GM19467 (cell line): ENCODE results near the gene SERINC5.

ENCODE experiments used
- ATAC-seq: cut with Tn5 transposase; IDR thresholded peaks from one replicate; pipeline ENCODE4 v1.9.1; 2021; ENCODE audit warnings: mild to moderate bottlenecking, moderate library complexity; ENCODE audit not compliant: unreplicated experiment

Gene SERINC5

GRCh38 chr5:80255431-80255810 is 427 bp downstream of the SERINC5 start:
- ATAC-seq: peak; percentile 21

GRCh38 chr5:80254767-80255430 is 949 bp downstream of the SERINC5 start:
- ATAC-seq: no peak

- ATAC-seq: no peak
These were observed 4.2 kb downstream of the SERINC5 start for GRCh38 chr5:80251636-80252035.

- no peak for ATAC-seq
These were observed 5.0 kb downstream of the SERINC5 start for GRCh38 chr5:80250801-80251200.

GRCh38 chr5:80249901-80250300 is 5.9 kb downstream of the SERINC5 start:
- ATAC-seq: no peak

GRCh38 chr5:80248378-80248777 is 7.5 kb downstream of the SERINC5 start:
- no peak for ATAC-seq

GRCh38 chr5:80246995-80247729 is 8.7 kb downstream of the SERINC5 start:
- ATAC-seq: peak; percentile 72

- no peak for ATAC-seq
These were observed 9.7 kb downstream of the SERINC5 start for GRCh38 chr5:80246001-80246758.

GRCh38 chr5:80243567-80243966 is 12.3 kb downstream of the SERINC5 start:
- no peak for ATAC-seq

- no peak for ATAC-seq
These were observed 13.0 kb downstream of the SERINC5 start for GRCh38 chr5:80242849-80243248.

GRCh38 chr5:80240368-80240986 is 15.4 kb downstream of the SERINC5 start:
- ATAC-seq: no peak

GRCh38 chr5:80239680-80240367 is 16.0 kb downstream of the SERINC5 start:
- no peak for ATAC-seq

GRCh38 chr5:80238778-80239679 is 16.8 kb downstream of the SERINC5 start:
- no peak for ATAC-seq

GRCh38 chr5:80238097-80238496 is 17.8 kb downstream of the SERINC5 start:
- ATAC-seq: no peak

- no peak for ATAC-seq
These were observed 18.6 kb downstream of the SERINC5 start for GRCh38 chr5:80237243-80237642.

GRCh38 chr5:80234116-80234948 is 21.5 kb downstream of the SERINC5 start:
- ATAC-seq: no peak

GRCh38 chr5:80231693-80232092 is 24.2 kb downstream of the SERINC5 start:
- ATAC-seq: no peak

GRCh38 chr5:80231243-80231642 is 24.6 kb downstream of the SERINC5 start:
- no peak for ATAC-seq
